ENCODE data around the gene TIMM13. TPM values are rescaled to one million over a fixed set of nuclear protein-coding genes. Genes with fewer than 3 reads are reported as not detected.
A peak's percentile ranks its signal among the peaks of the same experiment; 100 is the strongest.
"Not testable (repeated sequence)": the region's sequence is repeated elsewhere in the genome, so short reads cannot be mapped to it uniquely, and the experiment has no call there.

Gene TIMM13
- total RNA-seq, 1 donor from 2014 or later, result 190 TPM

DNA sequence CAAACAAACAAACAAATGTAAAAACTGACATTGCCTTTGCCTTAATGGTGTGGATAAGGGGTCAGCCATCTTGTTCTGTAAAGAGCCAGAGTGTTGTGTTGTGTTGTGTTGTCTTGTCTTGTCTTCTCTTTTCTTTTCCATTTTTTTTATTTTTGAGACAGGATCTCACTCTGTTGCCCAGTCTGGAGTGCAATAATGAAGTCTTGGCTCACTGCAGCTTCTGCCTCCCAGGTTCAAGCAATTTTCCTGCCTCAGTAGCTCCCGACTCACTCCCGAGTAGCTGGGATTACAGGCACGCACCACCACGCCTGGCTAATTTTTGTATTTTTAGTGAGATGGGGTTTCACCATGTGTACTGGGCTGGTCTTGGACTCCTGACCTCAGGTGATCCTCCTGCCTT, 27.8 kb downstream of the TIMM13 start:
- H3K36me3 Mint-ChIP-seq (ENCODE audit: low read depth), result no peaks in the 10 kb centered on the region
- DNase-seq, result no peak
- H3K4me3 Mint-ChIP-seq, result no peak overlapping the region
- no peaks in the 10 kb centered on the region for H3K4me1 Mint-ChIP-seq
- no peaks in the 10 kb centered on the region for H3K9me3 Mint-ChIP-seq
- H3K27ac Mint-ChIP-seq, result no peak overlapping the region
- no peaks in the 10 kb centered on the region for H3K27me3 Mint-ChIP-seq
- intact Hi-C loops (cut with micrococcal nuclease), result loop anchor here (10.0 kb wide), 1 partner anchor 125 kb away; no protein-coding TSS in a partner anchor

- peak overlapping the region; percentile 28 for H3K27ac Mint-ChIP-seq
- H3K4me1 Mint-ChIP-seq, result peaks cover 2% of the 10 kb centered on the region
- H3K36me3 Mint-ChIP-seq (ENCODE audit: low read depth), result no peaks in the 10 kb centered on the region
- H3K27me3 Mint-ChIP-seq, result no peaks in the 10 kb centered on the region
- H3K9me3 Mint-ChIP-seq, result no peaks in the 10 kb centered on the region
- intact Hi-C loops (cut with micrococcal nuclease), result loop anchor here (10.0 kb wide), 1 partner anchor 124 kb away; no protein-coding TSS in a partner anchor
- H3K4me3 Mint-ChIP-seq, result no peak overlapping the region
- no peak for DNase-seq
Measured at GRCh38 chr19:2398735-2399305, 28.6 kb downstream of the TIMM13 start.

DNA sequence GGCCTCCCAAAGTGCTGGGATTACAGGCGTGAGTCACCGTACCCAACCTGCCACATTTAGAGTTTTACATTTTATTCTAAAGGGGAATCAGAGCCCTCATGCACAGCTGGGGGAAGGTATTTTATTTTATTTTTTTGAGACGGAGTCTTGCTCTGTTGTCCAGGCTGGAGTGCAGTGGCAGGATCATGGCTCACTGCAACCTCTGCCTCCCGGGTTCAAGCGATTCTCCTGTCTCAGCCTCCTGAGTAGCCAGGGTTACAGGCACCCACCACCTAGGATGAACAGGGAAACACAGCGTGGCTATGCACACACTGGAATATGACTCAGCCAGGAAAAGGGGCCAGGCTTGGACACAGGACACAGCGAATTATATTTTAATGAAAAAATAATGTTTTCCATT, 30.2 kb downstream of the TIMM13 start:
- not testable (repeated sequence) for H3K36me3 Mint-ChIP-seq (ENCODE audit: low read depth); H3K27ac Mint-ChIP-seq; DNase-seq; H3K4me3 Mint-ChIP-seq; H3K4me1 Mint-ChIP-seq; H3K27me3 Mint-ChIP-seq; H3K9me3 Mint-ChIP-seq
- intact Hi-C loops (cut with micrococcal nuclease), result loop anchor here (10.0 kb wide), 1 partner anchor 122 kb away; no protein-coding TSS in a partner anchor

DNA sequence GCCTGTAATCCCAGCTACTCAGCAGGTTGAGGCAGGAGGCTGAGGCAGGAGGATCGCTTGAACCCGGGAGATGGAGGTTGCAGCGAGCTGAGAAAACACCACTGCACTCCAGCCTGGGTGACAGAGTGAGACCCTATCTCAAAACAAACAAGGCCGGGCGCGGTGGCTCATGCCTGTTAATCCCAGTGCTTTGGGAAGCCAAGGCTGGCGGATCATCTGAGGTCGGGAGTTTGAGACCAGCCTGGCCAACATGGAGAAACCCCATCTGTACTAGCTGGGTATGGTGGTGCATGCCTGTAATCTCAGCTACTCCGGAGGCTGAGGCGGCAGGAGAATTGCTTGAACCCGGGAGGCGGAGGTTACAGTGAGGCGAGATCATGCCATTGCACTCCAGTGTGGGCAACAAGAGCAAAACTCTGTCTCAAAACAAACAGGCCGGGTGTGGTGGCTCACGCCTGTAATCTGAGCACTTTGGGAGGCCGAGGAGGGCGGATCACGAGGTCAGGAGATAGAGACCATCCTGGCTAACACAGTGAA, 32.0 kb downstream of the TIMM13 start:
- not testable (repeated sequence) for H3K4me1 Mint-ChIP-seq; H3K27ac Mint-ChIP-seq; H3K36me3 Mint-ChIP-seq (ENCODE audit: low read depth); H3K27me3 Mint-ChIP-seq; DNase-seq; H3K9me3 Mint-ChIP-seq; H3K4me3 Mint-ChIP-seq
- intact Hi-C loops (cut with micrococcal nuclease), result loop anchor here (10.0 kb wide), 1 partner anchor 121 kb away; no protein-coding TSS in a partner anchor

DNA sequence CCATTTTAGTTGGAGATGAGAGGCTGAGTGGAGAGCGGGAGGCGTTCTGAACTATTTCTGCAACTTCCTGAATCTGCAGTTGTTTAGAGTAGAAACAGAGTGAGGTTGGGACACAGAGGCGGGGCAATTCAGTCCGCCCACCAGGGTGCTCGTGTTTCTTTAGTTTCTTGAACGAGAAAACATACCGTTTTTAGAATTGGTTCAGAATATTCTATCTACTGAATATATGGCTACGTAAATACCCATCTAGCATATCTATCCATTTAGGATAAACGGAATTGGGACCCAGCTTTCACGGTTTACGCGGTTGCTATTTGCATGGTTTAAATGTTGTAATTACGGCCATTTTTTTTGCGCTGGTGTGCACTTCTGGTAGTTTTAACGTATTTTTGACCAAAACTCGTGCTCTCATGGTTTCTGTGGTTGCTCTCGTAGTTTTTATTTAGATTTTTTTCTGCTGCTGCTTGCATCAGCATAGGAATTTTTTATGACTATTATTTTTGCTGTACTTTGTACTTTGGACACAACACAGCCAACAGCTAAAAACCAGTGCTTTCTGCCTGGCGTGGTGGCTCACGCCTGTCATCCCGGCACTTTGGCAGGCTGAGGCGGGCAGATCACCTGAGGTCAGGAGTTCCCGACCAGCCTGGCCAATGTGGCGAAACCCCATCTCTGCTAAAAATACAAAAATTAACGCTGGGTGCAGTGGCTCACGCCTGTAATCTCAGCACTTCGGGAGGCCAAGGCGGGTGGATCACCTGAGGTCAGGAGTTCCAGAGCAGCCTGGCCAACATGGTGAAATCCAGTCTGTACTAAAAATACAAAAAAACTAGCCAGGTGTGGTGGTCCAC, 32.7 kb downstream of the TIMM13 start:
- H3K4me3 Mint-ChIP-seq, result no peak overlapping the region
- intact Hi-C loops (cut with micrococcal nuclease), result loop anchor here (5.0 to 10.0 kb wide), 3 partner anchors 67 to 232 kb away; partner anchors contain the start of genes DOT1L, LSM7 and SPPL2B
- no peak for DNase-seq
- H3K36me3 Mint-ChIP-seq (ENCODE audit: low read depth), result no peaks in the 10 kb centered on the region
- H3K4me1 Mint-ChIP-seq, result peaks cover 7% of the 10 kb centered on the region
- no peak overlapping the region for H3K27ac Mint-ChIP-seq
- peaks cover 6% of the 10 kb centered on the region for H3K27me3 Mint-ChIP-seq
- no peaks in the 10 kb centered on the region for H3K9me3 Mint-ChIP-seq

DNA sequence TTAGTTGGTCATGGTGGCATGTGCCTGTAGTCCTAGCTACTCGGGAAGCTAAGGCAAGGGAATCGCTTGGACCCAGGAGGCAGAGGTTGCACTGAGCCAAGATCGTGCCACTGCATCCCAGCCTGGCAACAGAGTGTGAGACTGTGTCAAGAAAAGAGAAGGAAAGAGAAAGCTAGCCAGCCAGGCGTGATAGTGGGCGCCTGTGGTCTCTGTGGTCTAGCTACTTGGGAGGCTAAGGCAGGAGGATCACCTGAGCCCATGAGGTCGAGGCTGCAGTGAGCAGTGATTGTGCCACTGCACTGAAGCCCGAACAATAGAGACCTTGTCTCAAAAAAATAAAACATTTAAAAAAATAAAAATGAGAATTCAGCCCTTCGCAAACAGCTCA, 33.3 kb downstream of the TIMM13 start:
- no peak overlapping the region for H3K27ac Mint-ChIP-seq

DNA sequence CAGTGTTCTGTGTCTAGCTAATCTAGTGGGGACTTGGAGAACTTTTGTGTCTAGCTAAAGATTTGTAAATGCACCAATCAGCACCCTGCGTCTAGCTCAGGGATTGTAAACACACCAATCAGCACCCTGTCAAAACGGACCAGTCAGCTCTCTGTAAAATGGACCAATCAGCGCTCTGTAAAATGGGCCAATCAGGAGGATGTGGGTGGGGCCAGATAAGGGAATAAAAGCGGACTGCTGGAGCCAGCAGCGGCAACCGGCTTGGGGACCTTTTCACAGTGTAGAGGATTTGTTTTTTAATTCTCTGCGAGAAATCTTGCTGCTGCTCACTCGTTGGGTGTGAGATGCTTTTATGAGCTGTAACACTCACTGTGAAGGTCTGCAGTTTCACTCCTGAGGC, 34.5 kb downstream of the TIMM13 start:
- not testable (repeated sequence) for H3K4me1 Mint-ChIP-seq; H3K36me3 Mint-ChIP-seq (ENCODE audit: low read depth); H3K9me3 Mint-ChIP-seq; H3K4me3 Mint-ChIP-seq; H3K27me3 Mint-ChIP-seq; H3K27ac Mint-ChIP-seq
- peak; percentile 63 for DNase-seq
- intact Hi-C loops (cut with micrococcal nuclease), result loop anchor here (5.0 to 10.0 kb wide), 3 partner anchors 66 to 231 kb away; partner anchors contain the start of genes DOT1L, LSM7 and SPPL2B

More for the DNA sequence above, 33.3 kb downstream of the TIMM13 start:
- DNase-seq, result no peak
- Mint-ChIP-seq H3K9me3 (no peaks in the 10 kb centered on the region), H3K4me3 (no peak overlapping the region), H3K4me1 (peaks cover 7% of the 10 kb centered on the region), H3K36me3 (ENCODE audit: low read depth) (no peaks in the 10 kb centered on the region), H3K27me3 (peaks cover 6% of the 10 kb centered on the region)
- intact Hi-C loops (cut with micrococcal nuclease), result loop anchor here (5.0 to 10.0 kb wide), 3 partner anchors 67 to 232 kb away; partner anchors contain the start of genes DOT1L, LSM7 and SPPL2B

GRCh38 chr19:2392366-2392765, 35.0 kb downstream of the TIMM13 start:
- Mint-ChIP-seq H3K36me3 (ENCODE audit: low read depth) (no peaks in the 10 kb centered on the region), H3K9me3 (no peaks in the 10 kb centered on the region), H3K4me1 (peaks cover 7% of the 10 kb centered on the region), H3K4me3 (no peak overlapping the region), H3K27me3 (peaks cover 6% of the 10 kb centered on the region), H3K27ac (no peak overlapping the region)
- intact Hi-C loops (cut with micrococcal nuclease), result loop anchor here (5.0 to 10.0 kb wide), 3 partner anchors 65 to 230 kb away; partner anchors contain the start of genes DOT1L, LSM7 and SPPL2B
- DNase-seq, result no peak

DNA sequence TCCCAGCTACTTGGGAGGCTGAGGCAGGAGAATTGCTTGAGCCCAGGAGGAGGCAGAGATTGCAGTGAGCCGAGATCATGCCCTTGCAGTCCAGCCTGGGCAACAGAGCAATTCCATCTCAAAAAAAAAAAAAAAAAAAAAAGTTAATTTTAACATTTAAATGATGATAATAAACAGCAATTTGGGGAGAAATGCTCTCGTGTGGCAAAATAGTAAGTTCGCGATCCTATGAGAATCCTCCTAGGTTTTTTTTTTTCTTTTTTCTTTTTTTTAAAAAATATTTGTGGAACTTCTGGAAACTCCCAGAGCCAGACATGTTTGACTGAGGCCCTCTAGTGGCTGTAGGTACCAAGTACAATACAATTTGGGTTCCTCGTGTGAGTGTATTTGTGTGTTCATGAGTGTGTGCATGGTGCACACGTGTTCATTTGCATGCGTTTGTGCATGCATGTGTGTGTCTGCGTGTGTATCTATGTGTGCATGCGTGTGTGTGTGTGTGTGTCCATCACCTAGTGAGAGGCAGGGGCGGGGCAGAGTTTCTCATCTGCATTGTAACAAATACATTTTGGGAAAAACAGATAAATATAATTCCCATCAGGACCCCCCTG, 36.2 kb downstream of the TIMM13 start:
- Mint-ChIP-seq H3K4me1 (peaks cover 7% of the 10 kb centered on the region), H3K4me3 (no peak overlapping the region), H3K36me3 (ENCODE audit: low read depth) (no peaks in the 10 kb centered on the region), H3K27me3 (peaks cover 6% of the 10 kb centered on the region), H3K27ac (no peak overlapping the region), H3K9me3 (no peaks in the 10 kb centered on the region)
- intact Hi-C loops (cut with micrococcal nuclease), result loop anchor here (1.0 to 10.0 kb wide), 4 partner anchors 64 to 229 kb away; partner anchors contain the start of genes DOT1L, LSM7, PLEKHJ1 and SF3A2
- peak; percentile 84 for DNase-seq

- intact Hi-C loops (cut with micrococcal nuclease), result no loop called here
- no peak overlapping the region for H3K27ac Mint-ChIP-seq
- H3K27me3 Mint-ChIP-seq, result peaks cover 8% of the 10 kb centered on the region
- H3K4me3 Mint-ChIP-seq, result no peak overlapping the region
- DNase-seq, result no peak
- H3K9me3 Mint-ChIP-seq, result no peaks in the 10 kb centered on the region
- H3K36me3 Mint-ChIP-seq (ENCODE audit: low read depth), result no peaks in the 10 kb centered on the region
- H3K4me1 Mint-ChIP-seq, result peaks cover 7% of the 10 kb centered on the region
Measured at GRCh38 chr19:2389594-2389993, 37.8 kb downstream of the TIMM13 start.

- H3K9me3 Mint-ChIP-seq, result no peaks in the 10 kb centered on the region
- intact Hi-C loops (cut with micrococcal nuclease), result no loop called here
Measured at GRCh38 chr19:2387367-2388288, 39.8 kb downstream of the TIMM13 start.

GRCh38 chr19:2385053-2385721, 42.2 kb downstream of the TIMM13 start:
- no peak overlapping the region for H3K27ac Mint-ChIP-seq
- H3K4me1 Mint-ChIP-seq, result no peaks in the 10 kb centered on the region
- H3K4me3 Mint-ChIP-seq, result no peak overlapping the region
- intact Hi-C loops (cut with micrococcal nuclease), result no loop called here
- peaks cover 5% of the 10 kb centered on the region for H3K9me3 Mint-ChIP-seq
- H3K27me3 Mint-ChIP-seq, result peaks cover 4% of the 10 kb centered on the region
- peaks cover 5% of the 10 kb centered on the region for H3K36me3 Mint-ChIP-seq (ENCODE audit: low read depth)
- no peak for DNase-seq

More at GRCh38 chr19:2387367-2388288, 39.8 kb downstream of the TIMM13 start:
- H3K4me3 Mint-ChIP-seq, result no peak overlapping the region
- DNase-seq, result no peak
- no peaks in the 10 kb centered on the region for H3K36me3 Mint-ChIP-seq (ENCODE audit: low read depth)
- no peak overlapping the region for H3K27ac Mint-ChIP-seq
- peaks cover 6% of the 10 kb centered on the region for H3K27me3 Mint-ChIP-seq
- H3K4me1 Mint-ChIP-seq, result peaks cover 3% of the 10 kb centered on the region
